Measurements from ENCODE around the gene NABP2. TPM values are rescaled to one million over a fixed set of nuclear protein-coding genes. Genes with fewer than 3 reads are reported as not detected.

The NABP2 gene
- total RNA-seq (10 to 100 TPM; 14.3 to 23.6 (median 18.3) TPM), polyA plus RNA-seq (10 to 100 TPM; 14.1 to 17.9 TPM)

GRCh38 chr12:56224102-56224701 is at the start of gene NABP2:
NABP2 (plus strand) TSS chr12:56224342; CDS start chr12:56224857, 515 bp downstream.
- intact Hi-C loops (cut with DNase I): no loop called here
- Histone ChIP-seq H3K4me3 (peak within 1 kb of the TSS; percentile 51 to 76 (median 64)), H3K36me3 (no peaks in the 10 kb centered on the region), H3K9me3 (no peaks in the 10 kb centered on the region), H3K4me1 (peaks cover 0 to 28% (median 10%) of the 10 kb centered on the region in 3 donors), H3K27me3 (no peaks in the 10 kb centered on the region), H3K27ac (peak within 1 kb of the TSS; percentile 71 to 99 (median 98))
- peak; percentile 81 to 89 (median 84) for ATAC-seq
- TF ChIP-seq CTCF (IDR thresholded peaks at IDR 0.05): peak; percentile 68 to 84 (median 73)
- WGBS, 2 donors: 0 to 1% methylated on average over 41 of the region's 41 CpGs
- FAIRE-seq: peak; percentile 94
- peak; percentile 97 to 99 (median 98) for DNase-seq

- Histone ChIP-seq H3K4me3 (no peak overlapping the region), H3K27me3 (no peaks in the 10 kb centered on the region), H3K36me3 (peaks cover 7 to 93% (median 41%) of the 10 kb centered on the region in 3 donors), H3K9me3 (no peaks in the 10 kb centered on the region), H3K4me1 (no peaks in the 10 kb centered on the region), H3K27ac (no peak overlapping the region)
- TF ChIP-seq CTCF (IDR thresholded peaks at IDR 0.05): no peak
- intact Hi-C loops (cut with DNase I): no loop called here
- ATAC-seq: no peak
- no peak for FAIRE-seq
- DNase-seq: no peak
- 82 to 94% methylated on average over 3 of the region's 3 CpGs for WGBS, 2 donors
Observed at GRCh38 chr12:56178347-56178746, 45.8 kb upstream of the NABP2 start.

- H3K36me3 ChIP-seq: peaks cover 3 to 33% (median 6%) of the 10 kb centered on the region in 3 donors
- no peak overlapping the region for H3K27ac ChIP-seq
- H3K27me3 ChIP-seq: no peaks in the 10 kb centered on the region
- no peak overlapping the region for H3K4me3 ChIP-seq
- intact Hi-C loops (cut with DNase I): loop anchor here in 1 of 3 donors (5.0 kb wide), 1 partner anchor 65 kb away; no protein-coding TSS in a partner anchor
- FAIRE-seq (no peak), DNase-seq (no peak), ATAC-seq (no peak)
- WGBS, 2 donors: 46 to 51% methylated on average over 2 of the region's 2 CpGs
- H3K4me1 ChIP-seq: peaks cover 5 to 12% (median 10%) of the 10 kb centered on the region in 3 donors
- TF ChIP-seq CTCF (IDR thresholded peaks at IDR 0.05): no peak
- no peaks in the 10 kb centered on the region for H3K9me3 ChIP-seq
Observed at GRCh38 chr12:56186957-56187356, 37.2 kb upstream of the NABP2 start.

GRCh38 chr12:56188131-56188777 is 35.9 kb upstream of the NABP2 start:
- 6 to 8% methylated on average over 10 of the region's 10 CpGs for WGBS, 2 donors
- Histone ChIP-seq H3K4me3 (peak overlapping the region; percentile 69 to 91 (median 78)), H3K9me3 (no peaks in the 10 kb centered on the region), H3K36me3 (peaks cover 0 to 20% (median 3%) of the 10 kb centered on the region in 3 donors), H3K27ac (peak overlapping the region in 3 of 4 donors; percentile 60 to 78 (median 69)), H3K27me3 (no peaks in the 10 kb centered on the region), H3K4me1 (peaks cover 5 to 12% (median 10%) of the 10 kb centered on the region in 3 donors)
- DNase-seq: no peak
- no peak for TF ChIP-seq CTCF (IDR thresholded peaks at IDR 0.05)
- intact Hi-C loops (cut with DNase I): loop anchor here in 2 of 3 donors (2.0 to 5.0 kb wide), 2 partner anchors 61 to 66 kb away; no protein-coding TSS in a partner anchor
- no peak for FAIRE-seq
- no peak for ATAC-seq
